Inflammatory macrophage (primary cell): Measurements from ENCODE around the gene TBC1D2B.
"Not testable (repeated sequence)": the region's sequence is repeated elsewhere in the genome, so short reads cannot be mapped to it uniquely, and the experiment has no call there.

Source experiments
- DNase-seq, 2 donors: peaks; one replicate each; pipeline ENCODE4 v3.0.0-alpha.2; 2020 to 2022

The TBC1D2B gene

GRCh38 chr15:77971875-77972274 is 105.6 kb downstream of the TBC1D2B start:
- not testable (repeated sequence) for DNase-seq

GRCh38 chr15:77970813-77971360 is 106.6 kb downstream of the TBC1D2B start:
- DNase-seq: not testable (repeated sequence)

- no peak for DNase-seq
Observed at GRCh38 chr15:77969055-77969454, 108.5 kb downstream of the TBC1D2B start.

GRCh38 chr15:77967798-77968197 is 109.7 kb downstream of the TBC1D2B start:
- DNase-seq: no peak

GRCh38 chr15:77967235-77967615 is 110.3 kb downstream of the TBC1D2B start:
- not testable (repeated sequence) for DNase-seq

- peak; percentile 54 to 58 for DNase-seq
Observed at GRCh38 chr15:77966540-77967234, 110.8 kb downstream of the TBC1D2B start.

- DNase-seq: peak in 1 of 2 donors; percentile 26
Observed at GRCh38 chr15:77964193-77964592, 113.3 kb downstream of the TBC1D2B start.

GRCh38 chr15:77959432-77959879 is 118.1 kb downstream of the TBC1D2B start:
- DNase-seq: peak; percentile 70 to 73

- DNase-seq: not testable (repeated sequence)
Observed at GRCh38 chr15:77958716-77959431, 118.6 kb downstream of the TBC1D2B start.

- DNase-seq: peak in 1 of 2 donors; percentile 6
Observed at GRCh38 chr15:77958021-77958420, 119.5 kb downstream of the TBC1D2B start.

- not testable (repeated sequence) for DNase-seq
Observed at GRCh38 chr15:77953926-77954325, 123.6 kb downstream of the TBC1D2B start.

- DNase-seq: not testable (repeated sequence)
Observed at GRCh38 chr15:77952928-77953446, 124.5 kb downstream of the TBC1D2B start.

- DNase-seq: not testable (repeated sequence)
Observed at GRCh38 chr15:77951105-77951786, 126.3 kb downstream of the TBC1D2B start.

GRCh38 chr15:77950470-77950869 is 127.0 kb downstream of the TBC1D2B start:
- not testable (repeated sequence) for DNase-seq

GRCh38 chr15:77945566-77945965 is 131.9 kb downstream of the TBC1D2B start:
- DNase-seq: no peak
